CD4-positive, alpha-beta T cell treated with Interleukin-10 for 1 hour (primary cell): ENCODE measurements around the gene ERP27.

ENCODE experiments used
- DNase-seq: peaks from one replicate; pipeline ENCODE4 v3.0.0-alpha.2; 2020

ERP27 gene

DNA sequence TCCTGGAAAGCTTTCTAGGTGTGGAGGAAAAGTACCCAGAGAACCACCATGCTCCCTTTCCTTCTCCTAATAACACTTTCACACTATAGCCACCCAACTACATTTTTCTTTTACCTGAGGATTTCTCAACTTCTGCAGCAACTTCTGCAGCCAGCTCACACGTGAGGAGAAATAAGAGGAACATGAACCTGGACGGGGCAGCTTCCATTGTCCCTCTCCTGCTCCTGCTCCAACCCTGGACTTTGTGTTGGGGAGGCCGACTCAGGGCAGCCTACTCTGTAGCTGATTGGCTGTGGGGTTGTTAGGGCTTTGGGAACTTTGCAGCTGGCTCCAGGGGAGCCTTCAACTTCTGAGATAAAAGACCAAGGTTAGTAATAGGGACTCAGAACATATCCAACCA, at the start of gene ERP27:
Gene ERP27, minus strand, starts transcription at position 237 of the 400 bp plus-strand sequence. Its CDS starts 29 bp downstream, at position 208.
- DNase-seq = no peak

DNA sequence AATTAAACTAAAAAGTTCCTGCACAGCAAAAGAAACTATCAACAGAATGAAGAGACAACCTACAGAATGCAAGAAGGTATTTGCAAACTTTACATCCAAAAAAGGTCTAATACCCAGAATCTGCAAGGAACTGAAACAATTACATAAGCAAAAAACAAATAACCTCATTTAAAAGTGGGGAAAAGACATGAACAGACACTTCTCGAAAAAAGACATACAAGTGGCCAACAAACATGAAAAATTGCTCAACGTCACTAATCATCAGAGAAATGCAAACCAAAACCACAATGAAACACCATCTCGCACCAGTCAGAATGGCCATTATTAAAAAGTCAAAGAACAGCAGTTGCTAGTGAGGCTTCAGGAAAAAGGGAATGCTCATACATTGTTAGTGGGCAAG, 49.7 kb upstream of the ERP27 start:
- DNase-seq = no peak

- no peak for DNase-seq
These were observed 48.1 kb upstream of the ERP27 start for GRCh38 chr12:14986449-14986848.

DNA sequence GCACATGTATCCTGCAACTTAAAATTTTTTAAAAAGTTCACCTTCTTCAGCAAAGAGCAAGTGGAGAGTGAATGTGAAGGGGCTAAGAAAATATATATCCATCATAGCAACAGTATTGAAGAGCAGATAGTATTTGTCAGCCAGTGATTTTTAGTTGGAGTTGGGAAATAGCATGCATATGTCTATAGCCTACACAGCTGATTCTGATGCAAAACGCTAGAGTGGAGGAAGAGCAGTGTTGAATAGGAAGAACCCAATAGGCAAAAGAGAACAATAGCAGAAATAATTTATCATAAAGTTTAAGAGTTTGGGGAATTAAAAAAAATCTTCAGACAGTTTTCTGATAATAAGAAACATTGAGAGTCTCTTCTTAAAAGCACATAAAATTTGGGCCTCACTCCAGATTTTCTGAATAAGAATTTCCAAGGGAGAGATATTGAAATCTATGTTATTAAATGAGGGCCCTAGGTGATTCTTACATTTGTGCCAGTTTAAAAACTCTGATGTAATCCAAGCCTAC, 46.5 kb upstream of the ERP27 start:
- no peak for DNase-seq

DNA sequence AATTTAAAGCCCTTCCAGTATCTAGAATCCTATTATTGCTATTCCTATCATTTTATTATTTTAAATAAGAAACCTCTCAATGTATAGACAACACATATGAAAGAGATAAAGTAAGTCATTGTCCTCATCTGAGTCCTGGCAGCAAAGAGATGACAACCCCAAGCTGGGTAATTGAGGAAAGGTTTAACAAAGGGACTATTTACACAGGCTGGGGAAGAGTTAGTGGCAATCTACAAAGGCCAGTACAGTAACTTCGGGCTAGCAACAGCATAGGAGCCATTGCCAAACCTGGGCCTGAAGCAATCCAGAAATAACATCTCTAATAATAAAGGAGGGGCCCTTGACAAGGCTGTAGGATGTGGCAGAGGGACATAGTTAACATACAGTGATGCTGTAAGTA, 45.7 kb upstream of the ERP27 start:
- no peak for DNase-seq

GRCh38 chr12:14982991-14983390, 44.7 kb upstream of the ERP27 start:
- no peak for DNase-seq

GRCh38 chr12:14982562-14982961, 44.2 kb upstream of the ERP27 start:
- DNase-seq = no peak

GRCh38 chr12:14981049-14981448, 42.7 kb upstream of the ERP27 start:
- no peak for DNase-seq

DNA sequence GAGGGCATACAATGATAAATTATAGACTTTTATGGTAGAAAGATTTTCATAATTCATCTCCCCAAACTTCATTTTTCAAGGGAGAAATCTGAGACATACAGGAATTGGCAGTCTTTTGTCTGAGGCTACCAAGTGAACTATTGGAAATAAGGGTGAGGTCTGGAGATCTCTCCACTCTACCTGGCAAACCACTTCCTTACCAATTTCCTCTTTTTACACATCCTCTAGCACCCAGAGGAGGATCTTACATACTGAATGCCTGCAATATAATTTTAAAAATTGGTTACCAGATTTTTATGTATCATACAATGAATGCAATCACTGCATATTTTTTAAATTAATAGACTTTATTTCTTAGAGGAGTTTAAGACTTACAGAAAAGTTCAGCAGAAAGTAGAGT, 41.1 kb upstream of the ERP27 start:
- no peak for DNase-seq

GRCh38 chr12:14976658-14977057, 38.3 kb upstream of the ERP27 start:
- DNase-seq = no peak

- no peak for DNase-seq
These were observed 37.1 kb upstream of the ERP27 start for GRCh38 chr12:14975457-14975856.

DNA sequence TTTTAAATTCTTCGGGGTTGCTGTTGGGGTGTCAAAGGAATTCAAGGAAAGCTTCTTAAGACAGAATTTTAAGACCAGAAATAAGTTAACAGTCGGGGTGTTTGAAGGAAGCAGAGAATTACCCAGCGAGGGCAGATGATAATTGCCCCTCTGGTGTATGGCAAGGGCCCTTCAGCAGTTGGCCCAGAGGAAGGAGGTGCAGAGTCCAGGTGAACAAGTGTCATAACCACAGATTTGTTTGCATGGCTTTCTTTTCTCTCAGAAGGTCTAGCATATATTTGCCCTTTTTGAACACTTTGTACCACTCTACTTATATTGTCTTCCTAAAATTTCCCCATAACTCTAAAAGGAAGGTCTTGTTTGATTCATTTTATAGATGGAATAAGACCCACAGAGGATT, 36.3 kb upstream of the ERP27 start:
- no peak for DNase-seq

DNA sequence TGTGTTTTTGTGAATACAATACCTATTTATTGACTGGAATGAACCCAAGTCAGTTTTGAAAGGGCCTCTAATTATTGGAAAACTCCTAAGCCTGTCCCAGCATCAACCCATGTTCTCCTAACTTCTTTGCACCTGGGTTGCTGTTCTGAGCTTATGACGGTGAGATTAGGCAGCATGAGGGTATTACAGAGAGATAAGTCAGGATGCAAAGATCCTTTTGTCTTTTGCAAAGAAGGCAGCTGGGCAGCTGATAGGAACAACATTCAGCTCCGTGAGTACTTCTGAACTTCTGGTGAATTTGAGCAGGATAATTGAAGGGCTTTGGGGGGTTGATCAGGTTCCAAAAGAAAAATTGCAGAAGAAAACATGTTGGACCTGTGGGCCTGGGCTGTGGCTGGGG, 34.5 kb upstream of the ERP27 start, which contains the start of gene PDE6H:
Gene PDE6H, plus strand, starts transcription at position 227 of the 400 bp plus-strand sequence. CDS start 4,971 bp downstream, outside the sequence.
- no peak for DNase-seq

DNA sequence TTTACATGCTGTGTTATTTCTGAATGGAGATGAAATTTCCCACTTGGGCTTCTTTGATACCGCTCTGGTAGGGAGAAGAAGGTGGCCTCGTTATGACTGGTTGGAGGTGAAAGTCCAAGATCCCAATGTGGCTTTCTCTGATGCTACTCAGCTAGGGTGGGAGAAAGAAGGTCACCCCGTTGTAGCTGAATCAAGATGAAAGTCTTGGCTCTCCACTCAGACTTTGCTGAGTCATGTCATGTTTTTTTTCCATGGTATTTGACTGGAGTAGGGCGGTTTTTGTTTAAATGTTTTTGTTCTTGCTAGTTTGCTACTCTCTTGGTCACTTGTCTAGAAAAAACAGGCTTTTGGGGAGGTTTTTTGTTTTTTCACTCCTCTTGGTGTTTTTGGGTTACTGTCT, 32.1 kb upstream of the ERP27 start:
- no peak for DNase-seq

DNA sequence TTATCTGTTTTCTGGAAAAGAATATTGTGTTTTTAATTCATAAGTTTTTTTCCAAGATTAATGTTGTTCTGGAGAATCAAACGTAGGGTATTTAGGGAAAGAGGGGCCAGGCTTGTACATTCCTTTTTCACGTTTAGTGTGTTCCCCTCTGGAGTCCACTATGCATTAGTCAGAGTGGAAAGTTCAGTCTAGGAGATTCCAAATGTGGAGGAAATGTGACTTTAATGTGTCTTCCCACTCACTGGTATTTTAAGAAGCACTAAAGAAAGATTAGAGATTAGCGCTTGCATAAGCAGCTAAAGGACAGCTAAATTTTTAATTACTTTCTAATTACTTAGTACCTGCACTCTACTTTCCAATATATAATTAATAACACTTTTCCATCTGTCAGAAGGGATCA, 30.1 kb upstream of the ERP27 start:
- no peak for DNase-seq

DNA sequence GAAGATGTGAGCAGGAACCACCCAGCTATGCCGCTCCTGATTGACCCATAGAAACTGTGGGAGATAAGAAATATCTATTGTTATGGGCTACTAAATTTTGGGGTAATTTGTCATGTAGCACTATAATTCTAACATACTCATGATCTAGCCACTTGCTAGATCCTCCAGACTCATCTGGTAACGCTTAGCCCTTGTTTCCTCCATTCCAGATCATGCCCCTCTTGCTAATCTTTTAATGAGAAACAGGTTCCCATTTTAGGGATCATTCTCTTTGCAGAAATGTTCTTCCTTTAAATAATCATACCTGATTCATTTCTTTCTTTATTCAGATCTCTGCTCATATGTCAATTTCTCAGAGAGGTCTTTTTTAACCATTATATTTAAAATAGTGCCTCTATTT, 26.9 kb upstream of the ERP27 start:
- no peak for DNase-seq

- DNase-seq = no peak
These were observed 26.1 kb upstream of the ERP27 start for GRCh38 chr12:14964406-14964805.

GRCh38 chr12:14963520-14963919, 25.2 kb upstream of the ERP27 start:
- DNase-seq = no peak

GRCh38 chr12:14962797-14963196, 24.5 kb upstream of the ERP27 start:
- DNase-seq = peak; percentile 30

GRCh38 chr12:14962153-14962539, 23.8 kb upstream of the ERP27 start:
- DNase-seq = peak; percentile 30

DNA sequence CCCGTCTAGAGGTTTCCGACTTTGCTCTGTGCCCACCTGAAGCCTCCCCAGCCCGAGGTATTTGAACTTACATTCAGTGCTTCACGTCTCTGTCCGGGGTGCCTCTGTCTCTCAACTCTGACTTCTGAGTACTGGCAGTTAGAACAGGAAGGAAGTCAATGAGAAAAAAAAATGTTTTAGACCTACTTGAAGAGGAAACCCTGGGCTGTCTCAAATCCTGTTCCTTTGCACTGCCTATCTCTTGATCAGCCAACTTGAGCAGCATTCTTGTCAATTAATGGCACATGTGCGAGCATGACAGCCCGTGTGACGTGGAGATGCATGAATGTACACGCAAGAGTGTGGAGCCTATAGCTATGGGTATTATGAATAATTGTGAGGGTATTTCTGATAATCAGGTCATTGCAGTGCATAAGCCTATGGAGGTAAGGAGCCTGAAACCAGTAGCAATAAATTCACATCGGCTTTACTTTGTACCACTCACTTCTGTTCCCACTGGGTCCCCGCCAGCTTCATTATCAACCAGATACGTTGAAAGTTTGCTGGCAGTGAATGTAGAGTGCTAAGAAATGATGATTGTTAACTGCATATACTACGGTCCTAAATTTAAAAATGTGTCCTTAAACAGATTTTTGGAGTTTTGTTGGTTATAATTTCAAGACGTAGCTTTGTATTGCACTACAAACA, 23.3 kb upstream of the ERP27 start, which contains the start of gene ARHGDIB:
Gene ARHGDIB, minus strand, starts transcription at position 136 of the 687 bp plus-strand sequence. CDS start 10,889 bp downstream, outside the sequence.
- peak; percentile 93 for DNase-seq

- DNase-seq = peak; percentile 71
These were observed 22.5 kb upstream of the ERP27 start for GRCh38 chr12:14960548-14961465.

DNA sequence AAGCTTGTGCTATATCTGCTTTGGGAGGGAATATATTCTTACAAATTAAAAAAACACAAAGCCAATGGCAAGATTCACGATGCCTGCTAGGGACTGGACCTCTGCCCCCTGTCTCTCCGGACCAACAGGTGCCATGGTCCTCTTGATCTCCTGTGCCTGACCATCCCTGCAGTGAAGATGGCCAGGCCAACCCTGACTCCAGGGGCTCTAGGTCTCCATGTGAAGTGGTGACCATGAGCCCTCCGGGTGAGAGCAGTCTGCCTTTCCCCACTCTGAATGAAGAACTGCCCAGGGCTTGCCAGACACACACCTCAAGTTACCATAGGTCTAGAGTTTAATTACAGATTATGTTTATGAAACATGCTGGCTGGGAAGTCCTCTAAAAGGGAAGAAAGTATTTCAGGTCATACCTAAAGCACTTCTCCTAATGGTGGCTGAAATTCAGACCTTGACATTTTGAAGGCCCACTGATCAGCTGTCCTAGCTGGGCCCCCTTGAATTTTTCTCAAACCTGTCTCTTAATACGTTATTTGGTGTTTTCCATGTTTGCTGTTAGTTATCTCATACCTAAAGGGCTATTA, 21.7 kb upstream of the ERP27 start:
- peak; percentile 22 for DNase-seq
